Subcutaneous adipose tissue (tissue), 4 donors: ENCODE results near the gene CUEDC1. TPM values are rescaled to one million over a fixed set of nuclear protein-coding genes. Genes with fewer than 3 reads are reported as not detected.

ENCODE experiments used
- CTCF ChIP-seq: fragments of 450-650 bp; IDR thresholded peaks from one replicate; pipeline ENCODE4 v1.5.1; 2016; ENCODE audit warnings: low read depth, mild to moderate bottlenecking, control low read depth, antibody characterized with exemption, moderate library complexity
- total RNA-seq, 4 donors: library from RNA; depleted of rRNA; stranded (reverse); fragments of >200 nt; gene quantifications; one replicate each; pipeline ENCODE4 v1.1.0, GENCODE V29; 2016

The CUEDC1 gene
- total RNA-seq, 4 donors from 2014 or later: 18.0 to 22.5 (median 21.1) TPM

- TF ChIP-seq CTCF: no peak
Observed at GRCh38 chr17:57972151-57972550, 16.9 kb upstream of the CUEDC1 start.

GRCh38 chr17:57971572-57971971 lies 16.4 kb upstream of the CUEDC1 start:
- no peak for TF ChIP-seq CTCF

- no peak for TF ChIP-seq CTCF
Observed at GRCh38 chr17:57970710-57971109, 15.5 kb upstream of the CUEDC1 start.

GRCh38 chr17:57968456-57968855 lies 13.2 kb upstream of the CUEDC1 start:
- TF ChIP-seq CTCF: no peak

DNA sequence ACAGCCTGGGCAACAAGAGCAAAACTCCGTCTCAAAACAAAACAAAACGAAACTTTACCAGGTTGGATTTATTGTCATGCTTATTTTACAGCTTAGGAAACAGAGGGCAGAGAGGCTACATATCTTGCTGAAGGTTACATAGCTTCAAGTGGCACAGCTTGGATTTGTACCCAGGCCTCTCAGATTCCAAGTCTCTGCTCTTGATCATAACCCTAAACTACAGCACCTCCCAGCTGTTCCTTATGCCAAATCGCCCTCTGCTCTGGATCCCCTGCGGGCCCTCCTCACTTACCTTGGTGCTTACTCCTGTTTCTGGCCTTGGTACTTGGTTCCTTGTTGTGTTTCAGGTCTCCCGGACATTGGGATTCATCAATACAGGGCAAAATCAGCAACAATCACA lies 11.7 kb upstream of the CUEDC1 start:
- TF ChIP-seq CTCF: no peak

DNA sequence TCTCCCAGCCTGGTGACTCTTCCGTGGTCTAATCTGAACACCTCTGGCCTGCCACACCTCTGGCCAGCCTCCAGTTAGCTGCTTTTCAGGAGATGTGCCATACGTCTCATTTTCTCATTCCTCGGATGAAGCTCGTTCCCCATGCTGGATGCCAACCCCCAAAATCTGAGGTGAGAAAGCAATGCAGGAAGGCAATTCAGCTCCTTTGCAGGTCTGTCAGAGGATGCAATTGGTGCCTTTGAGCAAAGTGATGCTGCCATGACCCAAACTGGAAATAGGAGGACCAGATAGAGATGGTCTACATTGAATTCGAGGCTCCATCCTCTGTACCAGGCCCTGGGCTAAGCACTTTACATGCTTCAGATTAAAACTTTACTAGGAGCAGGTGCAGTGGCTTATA lies 11.0 kb upstream of the CUEDC1 start:
- no peak for TF ChIP-seq CTCF

DNA sequence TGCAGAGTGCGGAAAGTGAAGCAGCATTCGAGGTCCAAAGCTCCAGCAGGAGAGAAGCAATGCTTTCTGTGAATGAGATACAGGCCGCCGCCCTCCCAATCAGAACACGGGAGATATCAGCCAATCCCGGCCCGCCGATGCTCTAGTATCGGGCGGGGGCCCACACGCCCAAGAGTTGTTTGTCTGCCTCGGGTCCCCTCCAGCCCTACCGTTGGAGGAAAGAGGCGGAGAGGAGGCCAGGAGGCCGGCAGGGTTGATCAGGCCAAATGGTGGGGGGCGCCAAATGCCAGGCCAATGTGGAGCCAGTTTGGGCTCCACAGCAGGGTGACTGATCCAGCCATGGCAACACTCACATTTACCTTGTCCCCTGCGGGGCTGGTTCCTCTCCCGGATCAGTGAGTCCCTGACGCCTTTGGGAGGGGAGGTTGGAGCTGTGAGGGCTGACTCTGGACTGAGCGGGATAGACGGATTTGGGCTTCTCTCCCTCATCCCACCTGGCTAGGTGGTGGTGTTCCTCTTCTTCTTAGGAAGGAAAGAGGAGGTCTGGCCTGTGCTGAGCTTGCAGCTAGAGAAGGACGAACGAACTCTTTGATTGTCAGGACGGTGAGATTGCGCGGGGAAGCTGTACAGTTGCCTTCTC lies 10.4 kb upstream of the CUEDC1 start:
- no peak for TF ChIP-seq CTCF
